Ishikawa (cell line): Measurements from ENCODE around the gene SNX12.

Experiments used
- EGR1 ChIP-seq: IDR thresholded peaks from 2 replicates; pipeline ENCODE4 v1.6.1; 2012
- TAF1 ChIP-seq: IDR thresholded peaks from 2 replicates; pipeline ENCODE4 v1.6.1; 2012; ENCODE audit warnings: low read depth, mild to moderate bottlenecking
- USF1 ChIP-seq: IDR thresholded peaks from 2 replicates; pipeline ENCODE4 v1.6.1; 2012
- TF ChIP-seq, protein P1 (sequence below): IDR thresholded peaks from 2 replicates; pipeline ENCODE4 v1.6.1; 2012

DNA sequence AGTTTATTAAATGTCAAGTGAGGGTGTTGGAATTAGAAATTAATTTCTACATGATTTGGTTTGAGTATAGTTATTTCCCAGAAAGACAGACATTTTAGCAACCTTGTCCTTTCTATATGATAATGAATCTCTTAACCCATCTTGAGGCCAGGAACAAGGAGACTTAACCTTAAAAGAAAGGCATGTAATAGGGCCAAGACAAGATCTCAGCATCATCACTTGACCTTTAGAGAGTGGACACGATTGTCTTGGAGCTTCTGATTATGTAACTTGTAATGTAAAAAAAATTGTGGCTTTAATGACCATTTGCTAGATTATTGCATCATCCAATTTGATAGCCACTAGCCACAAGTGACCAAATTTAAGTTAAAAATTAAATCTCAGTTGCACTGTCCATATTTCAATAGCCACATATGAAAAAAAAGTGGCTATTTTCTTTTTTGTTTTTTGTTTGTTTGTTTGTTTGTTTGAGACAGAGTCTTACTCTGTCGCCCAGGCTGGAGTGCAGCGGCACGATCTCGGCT is 14.1 kb upstream of the SNX12 start:
- TF ChIP-seq TAF1: no peak
- TF ChIP-seq, protein P1, sequence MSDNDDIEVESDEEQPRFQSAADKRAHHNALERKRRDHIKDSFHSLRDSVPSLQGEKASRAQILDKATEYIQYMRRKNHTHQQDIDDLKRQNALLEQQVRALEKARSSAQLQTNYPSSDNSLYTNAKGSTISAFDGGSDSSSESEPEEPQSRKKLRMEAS: no peak
- no peak for TF ChIP-seq EGR1
- TF ChIP-seq USF1: no peak
